Panc1 (cell line): ENCODE measurements around the gene BRSK1. TPM values are rescaled to one million over a fixed set of nuclear protein-coding genes. Genes with fewer than 3 reads are reported as not detected.

Experiments used
- ATAC-seq: fragments of 200-7000 bp; cut with Tn5 transposase; 2 replicates; pipeline ENCODE4 v1.9.1; 2020; ENCODE audit warnings: mild to moderate bottlenecking, moderate library complexity
- BruUV-seq: library from RNA; stranded (reverse); fragments of 400-500 nt; replicated peaks from 2 replicates; lab custom pipeline; 2021; lab: Mats Ljungman, UMichigan
- CTCF ChIA-PET: fragments of 300-600 bp; sonication (Branson Sonifier 250); formaldehyde crosslinking; loops from one replicate; lab custom pipeline; 2022; ENCODE audit warnings: antibody characterized with exemption; lab: Charles Lee
- POLR2A ChIA-PET: fragments of 300-600 bp; sonication (Branson Sonifier 250); formaldehyde crosslinking; loops from one replicate; lab custom pipeline; 2022; ENCODE audit warnings: antibody characterized with exemption; lab: Charles Lee
- DNase-seq: peaks from one replicate; pipeline ENCODE4 v3.0.0-alpha.2; 2010; ENCODE audit warnings: low read depth, low spot score
- H3K27ac ChIP-seq: 2 replicates; pipeline ENCODE4 v1.5.1; 2011; ENCODE audit warnings: mild to moderate bottlenecking, low read length, inconsistent platforms
- H3K27me3 ChIP-seq: fragments of 200-500 bp; sonication (Bioruptor generic); 2 replicates; pipeline ENCODE4 v1.6.0; 2014; ENCODE audit warnings: low read length, inconsistent platforms; ENCODE audit not compliant: control insufficient read depth, insufficient read depth
- H3K36me3 ChIP-seq: fragments of 200-500 bp; sonication (Bioruptor generic); 2 replicates; pipeline ENCODE4 v1.5.1; 2014; ENCODE audit warnings: inconsistent platforms, mild to moderate bottlenecking, low read length, moderate library complexity; ENCODE audit not compliant: control insufficient read depth, insufficient read depth
- H3K4me1 ChIP-seq: 2 replicates; pipeline ENCODE4 v1.5.1; 2011; ENCODE audit warnings: inconsistent platforms, mild to moderate bottlenecking, low read length, moderate library complexity; ENCODE audit not compliant: control insufficient read depth, insufficient read depth
- H3K4me3 ChIP-seq, 2 experiments: 2 replicates each; pipeline ENCODE4 v1.5.1; 2011 to 2012; ENCODE audit warnings: low read depth in 2 of 2, low read length in 2 of 2, mild to moderate bottlenecking in 2 of 2, inconsistent platforms in 1 of 2, moderate library complexity in 1 of 2
- H3K9me3 ChIP-seq: fragments of 200-500 bp; sonication (Bioruptor generic); 2 replicates; pipeline ENCODE4 v1.5.1; 2014; ENCODE audit warnings: low read depth, mild to moderate bottlenecking, inconsistent platforms, low read length, moderate library complexity; ENCODE audit not compliant: control insufficient read depth, insufficient read depth
- POLR2AphosphoS5 ChIP-seq: IDR thresholded peaks from 2 replicates; pipeline ENCODE4 v1.6.1; 2012; ENCODE audit warnings: mild to moderate bottlenecking, low read depth, low read length, moderate library complexity
- SIN3A ChIP-seq: IDR thresholded peaks from 2 replicates; pipeline ENCODE4 v1.6.1; 2012; ENCODE audit warnings: low read depth, mild to moderate bottlenecking, low read length, moderate library complexity, borderline replicate concordance; ENCODE audit not compliant: insufficient read depth
- TCF7L2 ChIP-seq: IDR thresholded peaks from 2 replicates; pipeline ENCODE4 v1.6.1; 2011; ENCODE audit warnings: mild to moderate bottlenecking, low read depth, low read length, inconsistent platforms
- in situ Hi-C: cut with HindIII; loops from 2 replicates; pipeline ENCODE4 v1.10.0; 2016; ENCODE audit warnings: low sequenced_read_pairs, low pct_unique_long_range_greater_than_20kb
- intact Hi-C: fragments of 100-400 bp; cut with micrococcal nuclease; formaldehyde crosslinking; loops from one replicate; pipeline ENCODE4 v1.10.0; 2022; ENCODE audit not compliant: unreplicated experiment
- total RNA-seq: library from RNA; stranded (reverse); gene quantifications from one replicate; pipeline ENCODE4 v1.2.1, GENCODE V29; 2021; ENCODE audit not compliant: unreplicated experiment
- TF ChIP-seq, protein P1 (sequence below), 2 experiments: IDR thresholded peaks; 2 replicates each; pipeline ENCODE4 v1.6.1; 2011 to 2012; ENCODE audit warnings: low read depth in 2 of 2, control low read depth in 1 of 2, low read length in 1 of 2, mild to moderate bottlenecking in 1 of 2, moderate library complexity in 1 of 2; ENCODE audit not compliant: insufficient read depth in 1 of 2
- TF ChIP-seq, protein P2 (sequence below): fragments of 450-650 bp; IDR thresholded peaks from 2 replicates; pipeline ENCODE4 v1.5.1; 2017; ENCODE audit warnings: mild to moderate bottlenecking

BRSK1 gene
- total RNA-seq, 1 experiment from 2014 or later: 7.9 TPM

DNA sequence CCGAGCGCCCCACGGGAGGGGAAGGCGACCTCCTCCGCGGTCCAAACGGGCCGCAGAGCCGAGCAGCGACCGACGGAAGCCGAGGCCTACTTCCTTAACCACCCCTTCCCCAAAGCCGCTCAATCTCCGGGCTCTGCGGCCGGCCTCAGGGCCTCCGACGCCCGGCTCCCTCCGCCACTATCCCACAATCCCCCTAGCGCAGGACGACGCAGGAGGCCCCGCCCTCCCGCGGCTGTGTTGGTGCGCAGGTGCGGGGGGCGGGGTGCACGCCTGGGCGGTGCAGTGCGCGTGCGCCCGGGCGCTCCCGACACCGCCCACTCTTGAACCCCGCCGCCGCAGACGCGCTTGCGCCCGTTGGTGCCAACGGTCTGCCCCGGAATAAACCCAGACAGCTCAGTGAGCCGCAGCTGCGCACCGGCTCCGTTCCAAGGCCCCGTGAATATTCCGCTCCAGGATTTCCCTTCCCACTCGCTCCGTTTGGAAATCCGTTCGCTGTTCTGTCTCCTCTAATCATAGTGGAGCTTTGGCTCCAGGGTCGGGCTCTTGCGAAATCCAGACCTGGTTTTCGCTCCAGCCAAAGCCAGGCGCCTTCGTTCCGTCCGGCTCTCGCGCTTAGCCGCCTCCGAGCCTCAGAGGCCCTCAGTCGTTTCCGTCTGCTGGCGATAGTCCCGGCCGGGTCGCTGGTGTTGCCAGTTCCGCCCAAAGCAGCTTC lies 24.8 kb upstream of the BRSK1 start, which contains the start of gene PPP6R1:
Gene PPP6R1, minus strand, starts transcription at position 190 of the 712 bp plus-strand sequence. CDS start 11,914 bp downstream, outside the sequence.
- peak within 1 kb of the TSS; percentile 81 to 96 for H3K4me3 ChIP-seq
- TF ChIP-seq, protein P1, sequence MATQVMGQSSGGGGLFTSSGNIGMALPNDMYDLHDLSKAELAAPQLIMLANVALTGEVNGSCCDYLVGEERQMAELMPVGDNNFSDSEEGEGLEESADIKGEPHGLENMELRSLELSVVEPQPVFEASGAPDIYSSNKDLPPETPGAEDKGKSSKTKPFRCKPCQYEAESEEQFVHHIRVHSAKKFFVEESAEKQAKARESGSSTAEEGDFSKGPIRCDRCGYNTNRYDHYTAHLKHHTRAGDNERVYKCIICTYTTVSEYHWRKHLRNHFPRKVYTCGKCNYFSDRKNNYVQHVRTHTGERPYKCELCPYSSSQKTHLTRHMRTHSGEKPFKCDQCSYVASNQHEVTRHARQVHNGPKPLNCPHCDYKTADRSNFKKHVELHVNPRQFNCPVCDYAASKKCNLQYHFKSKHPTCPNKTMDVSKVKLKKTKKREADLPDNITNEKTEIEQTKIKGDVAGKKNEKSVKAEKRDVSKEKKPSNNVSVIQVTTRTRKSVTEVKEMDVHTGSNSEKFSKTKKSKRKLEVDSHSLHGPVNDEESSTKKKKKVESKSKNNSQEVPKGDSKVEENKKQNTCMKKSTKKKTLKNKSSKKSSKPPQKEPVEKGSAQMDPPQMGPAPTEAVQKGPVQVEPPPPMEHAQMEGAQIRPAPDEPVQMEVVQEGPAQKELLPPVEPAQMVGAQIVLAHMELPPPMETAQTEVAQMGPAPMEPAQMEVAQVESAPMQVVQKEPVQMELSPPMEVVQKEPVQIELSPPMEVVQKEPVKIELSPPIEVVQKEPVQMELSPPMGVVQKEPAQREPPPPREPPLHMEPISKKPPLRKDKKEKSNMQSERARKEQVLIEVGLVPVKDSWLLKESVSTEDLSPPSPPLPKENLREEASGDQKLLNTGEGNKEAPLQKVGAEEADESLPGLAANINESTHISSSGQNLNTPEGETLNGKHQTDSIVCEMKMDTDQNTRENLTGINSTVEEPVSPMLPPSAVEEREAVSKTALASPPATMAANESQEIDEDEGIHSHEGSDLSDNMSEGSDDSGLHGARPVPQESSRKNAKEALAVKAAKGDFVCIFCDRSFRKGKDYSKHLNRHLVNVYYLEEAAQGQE (IDR thresholded peaks at IDR 0.05; ENCODE audit: insufficient read depth in 1 of 2, low read depth in 2 of 2, low read length in 1 of 2): peak in 1 of 2 experiments; percentile 15; a peak in 2 of 4 replicates
- peak; percentile 78; the same call in 1 of the 2 replicates for TF ChIP-seq SIN3A
- peak; percentile 97 for TF ChIP-seq POLR2AphosphoS5
- TF ChIP-seq TCF7L2: peak; percentile 71
- TF ChIP-seq, protein P2, sequence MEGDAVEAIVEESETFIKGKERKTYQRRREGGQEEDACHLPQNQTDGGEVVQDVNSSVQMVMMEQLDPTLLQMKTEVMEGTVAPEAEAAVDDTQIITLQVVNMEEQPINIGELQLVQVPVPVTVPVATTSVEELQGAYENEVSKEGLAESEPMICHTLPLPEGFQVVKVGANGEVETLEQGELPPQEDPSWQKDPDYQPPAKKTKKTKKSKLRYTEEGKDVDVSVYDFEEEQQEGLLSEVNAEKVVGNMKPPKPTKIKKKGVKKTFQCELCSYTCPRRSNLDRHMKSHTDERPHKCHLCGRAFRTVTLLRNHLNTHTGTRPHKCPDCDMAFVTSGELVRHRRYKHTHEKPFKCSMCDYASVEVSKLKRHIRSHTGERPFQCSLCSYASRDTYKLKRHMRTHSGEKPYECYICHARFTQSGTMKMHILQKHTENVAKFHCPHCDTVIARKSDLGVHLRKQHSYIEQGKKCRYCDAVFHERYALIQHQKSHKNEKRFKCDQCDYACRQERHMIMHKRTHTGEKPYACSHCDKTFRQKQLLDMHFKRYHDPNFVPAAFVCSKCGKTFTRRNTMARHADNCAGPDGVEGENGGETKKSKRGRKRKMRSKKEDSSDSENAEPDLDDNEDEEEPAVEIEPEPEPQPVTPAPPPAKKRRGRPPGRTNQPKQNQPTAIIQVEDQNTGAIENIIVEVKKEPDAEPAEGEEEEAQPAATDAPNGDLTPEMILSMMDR: no peak
- ATAC-seq (peak; percentile 91), DNase-seq (peak; percentile 100)
- BruUV-seq: no TSS peak
- intact Hi-C loops: no loop called here
- H3K9me3 ChIP-seq: no peaks in the 10 kb centered on the region
- H3K27me3 ChIP-seq: no peaks in the 10 kb centered on the region
- in situ Hi-C loops: no loop called here
- peak within 1 kb of the TSS; percentile 99 for H3K27ac ChIP-seq
- POLR2A ChIA-PET: interaction anchor here (0.5 to 0.9 kb wide), 7 partner anchors 13 to 286 kb away, joined by 3 to 9 read pairs (median 4); partner anchors contain the start of genes HSPBP1 and SBK3
- H3K4me1 ChIP-seq: peaks cover 37% of the 10 kb centered on the region
- H3K36me3 ChIP-seq: peaks cover 5% of the 10 kb centered on the region; the same call in 1 of the 2 replicates
- CTCF ChIA-PET: interaction anchor here (0.5 to 0.7 kb wide), 2 partner anchors 77 to 109 kb away, joined by 5 to 13 read pairs; no protein-coding TSS in a partner anchor

DNA sequence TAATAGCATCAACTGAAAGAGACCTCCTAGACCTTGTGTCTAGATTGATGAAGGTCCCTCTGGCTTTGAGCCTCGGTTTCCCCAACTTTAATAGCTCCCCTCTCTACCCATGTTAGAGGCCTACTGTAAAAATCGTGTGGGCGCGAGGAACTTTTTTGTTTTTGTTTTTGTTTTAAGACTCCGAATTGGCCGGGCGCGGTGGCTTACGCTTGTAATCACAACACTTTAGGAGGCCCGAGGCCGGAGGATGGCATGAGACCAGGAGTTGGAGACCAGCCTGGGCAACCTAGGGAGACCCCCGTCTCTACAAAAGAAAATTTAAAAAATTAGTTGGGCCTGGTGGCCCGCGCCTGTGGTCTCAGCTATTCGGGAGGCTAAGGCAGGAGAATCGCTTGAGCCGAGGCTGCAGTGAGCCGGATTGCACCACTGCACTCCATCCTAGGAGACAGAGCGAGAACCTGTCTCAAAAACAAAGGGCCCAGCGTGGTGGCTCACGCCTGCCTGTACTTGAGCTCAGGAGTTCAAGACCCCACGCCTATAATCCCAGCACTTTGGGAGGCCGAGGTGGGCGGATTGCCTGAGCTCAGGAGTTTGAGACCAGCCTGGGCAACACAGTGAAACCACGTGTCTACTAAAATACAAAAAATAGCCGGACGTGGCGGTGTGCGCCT lies 24.1 kb upstream of the BRSK1 start:
- H3K36me3 ChIP-seq: peaks cover 5% of the 10 kb centered on the region; the same call in 1 of the 2 replicates
- peaks cover 32% of the 10 kb centered on the region for H3K4me1 ChIP-seq
- ChIA-PET POLR2A (interaction anchor here (0.5 to 0.9 kb wide), 7 partner anchors 13 to 286 kb away, joined by 3 to 9 read pairs (median 4); partner anchors contain the start of genes HSPBP1 and SBK3), CTCF (interaction anchor here (0.6 to 0.7 kb wide), 2 partner anchors 109 to 224 kb away, joined by 5 to 8 read pairs; no protein-coding TSS in a partner anchor)
- peak overlapping the region; percentile 74 to 96 for H3K4me3 ChIP-seq
- DNase-seq (no peak), ATAC-seq (no peak)
- H3K27ac ChIP-seq: peak overlapping the region; percentile 99
- TF ChIP-seq TCF7L2: no peak
- no peak for TF ChIP-seq POLR2AphosphoS5
- TF ChIP-seq, protein P1 (IDR thresholded peaks at IDR 0.05; ENCODE audit: insufficient read depth in 1 of 2, low read depth in 2 of 2, low read length in 1 of 2): no peak
- TF ChIP-seq, protein P2: no peak
- TF ChIP-seq SIN3A: no peak
- no peaks in the 10 kb centered on the region for H3K9me3 ChIP-seq
- intact Hi-C loops (no loop called here), in situ Hi-C loops (no loop called here)
- no peaks in the 10 kb centered on the region for H3K27me3 ChIP-seq
- TSS peak; percentile 99 for BruUV-seq
